Neural progenitor cell (in vitro differentiated cells): Measurements from ENCODE around the gene MRPL3. TPM values are rescaled to one million over a fixed set of nuclear protein-coding genes. Genes with fewer than 3 reads are reported as not detected.
A peak's percentile ranks its signal among the peaks of the same experiment; 100 is the strongest.

Experiments used
- DNase-seq: peaks from one replicate; pipeline ENCODE4 v3.0.0-alpha.2; 2016; ENCODE audit warnings: low spot score
- H2AFZ ChIP-seq: fragments of 200-600 bp; sonication (generic); replicated peaks from 2 replicates; pipeline ENCODE4 v1.6.1; 2016; ENCODE audit warnings: antibody characterized with exemption
- H3F3A ChIP-seq: fragments of 200-600 bp; sonication (generic); 2 replicates; pipeline ENCODE4 v1.6.1; 2016; ENCODE audit warnings: antibody characterized with exemption, low read depth
- H3K27ac ChIP-seq: fragments of 200-600 bp; sonication (generic); 2 replicates; pipeline ENCODE4 v1.5.1; 2016; ENCODE audit warnings: mild to moderate bottlenecking
- H3K27me3 ChIP-seq: fragments of 200-600 bp; sonication (generic); 2 replicates; pipeline ENCODE4 v1.6.1; 2016; ENCODE audit warnings: mild to moderate bottlenecking, moderate library complexity
- H3K36me3 ChIP-seq: fragments of 200-600 bp; sonication (generic); 2 replicates; pipeline ENCODE4 v1.5.1; 2016
- H3K4me1 ChIP-seq: fragments of 200-600 bp; sonication (generic); 2 replicates; pipeline ENCODE4 v1.6.1; 2016; ENCODE audit warnings: mixed run types
- H3K4me2 ChIP-seq: fragments of 200-600 bp; sonication (generic); 2 replicates; pipeline ENCODE4 v1.6.1; 2016
- H3K4me3 ChIP-seq: fragments of 200-600 bp; sonication (generic); 2 replicates; pipeline ENCODE4 v1.5.1; 2016
- H3K79me2 ChIP-seq: fragments of 200-600 bp; sonication (generic); 2 replicates; pipeline ENCODE4 v1.6.1; 2016; ENCODE audit warnings: low read depth
- H3K9ac ChIP-seq: fragments of 200-600 bp; sonication (generic); 2 replicates; pipeline ENCODE4 v1.6.1; 2016
- H3K9me3 ChIP-seq: fragments of 200-600 bp; sonication (generic); 2 replicates; pipeline ENCODE4 v1.5.1; 2016; ENCODE audit warnings: low read depth
- H4K20me1 ChIP-seq: fragments of 200-600 bp; sonication (generic); 2 replicates; pipeline ENCODE4 v1.6.1; 2016; ENCODE audit warnings: low read depth
- H3K27ac Mint-ChIP-seq: 3 replicates; pipeline ENCODE4 v1.8.0; 2021; ENCODE audit warnings: mixed read lengths
- H3K27me3 Mint-ChIP-seq: 2 replicates; pipeline ENCODE4 v1.8.0; 2022; ENCODE audit warnings: low read depth, mild to moderate bottlenecking, inconsistent platforms, moderate library complexity, mixed read lengths; ENCODE audit not compliant: insufficient read depth
- H3K36me3 Mint-ChIP-seq: 3 replicates; pipeline ENCODE4 v1.8.0; 2021; ENCODE audit warnings: mixed read lengths
- H3K4me1 Mint-ChIP-seq: 3 replicates; pipeline ENCODE4 v1.8.0; 2021; ENCODE audit warnings: mixed read lengths
- H3K4me3 Mint-ChIP-seq: 3 replicates; pipeline ENCODE4 v1.8.0; 2021; ENCODE audit warnings: mild to moderate bottlenecking, moderate library complexity, mixed read lengths
- H3K9me3 Mint-ChIP-seq: 3 replicates; pipeline ENCODE4 v1.8.0; 2020; ENCODE audit warnings: mixed read lengths
- EZH2 ChIP-seq: fragments of 200-600 bp; sonication (generic); IDR thresholded peaks from 2 replicates; pipeline ENCODE4 v1.6.1; 2017; ENCODE audit warnings: antibody characterized with exemption, mild to moderate bottlenecking, moderate library complexity
- EZH2phosphoT487 ChIP-seq: fragments of 200-600 bp; sonication (generic); IDR thresholded peaks from 2 replicates; pipeline ENCODE4 v1.6.1; 2017; ENCODE audit warnings: antibody characterized with exemption
- total RNA-seq: library from RNA; depleted of rRNA; stranded (reverse); fragments of >200 nt; gene quantifications from 2 replicates; pipeline ENCODE4 v1.2.3, GENCODE V29; 2015; ENCODE audit warnings: low replicate concordance
- TF ChIP-seq, protein P1 (sequence below): fragments of 200-600 bp; sonication (generic); IDR thresholded peaks from 2 replicates; pipeline ENCODE4 v1.5.1; 2017; ENCODE audit warnings: antibody characterized with exemption, mild to moderate bottlenecking

The MRPL3 gene
- total RNA-seq, 1 donor from 2014 or later = 202 TPM

GRCh38 chr3:131501949-131502348, 822 bp downstream of the MRPL3 start:
- H3K9ac ChIP-seq = peak overlapping the region; percentile 92
- peaks cover 13% of the 10 kb centered on the region for H3K4me1 ChIP-seq
- no peaks in the 10 kb centered on the region for H4K20me1 ChIP-seq
- DNase-seq = no peak
- H3K27ac Mint-ChIP-seq = peak overlapping the region; percentile 46
- peak overlapping the region; percentile 86 for H3K4me3 ChIP-seq
- no peaks in the 10 kb centered on the region for H3F3A ChIP-seq
- H2AFZ ChIP-seq = no peak overlapping the region
- H3K9me3 ChIP-seq = no peaks in the 10 kb centered on the region
- H3K27me3 ChIP-seq = peaks cover 34% of the 10 kb centered on the region
- peaks cover 37% of the 10 kb centered on the region for H3K79me2 ChIP-seq
- H3K9me3 Mint-ChIP-seq = no peaks in the 10 kb centered on the region
- no peaks in the 10 kb centered on the region for H3K27me3 Mint-ChIP-seq
- peaks cover 19% of the 10 kb centered on the region for H3K36me3 ChIP-seq
- H3K4me2 ChIP-seq = peak overlapping the region; percentile 76
- no peak overlapping the region for H3K27ac ChIP-seq
- H3K4me3 Mint-ChIP-seq = peak overlapping the region; percentile 98
- H3K36me3 Mint-ChIP-seq = peaks cover 22% of the 10 kb centered on the region
- TF ChIP-seq EZH2 (no peak), EZH2phosphoT487 (no peak)
- TF ChIP-seq, protein P1, sequence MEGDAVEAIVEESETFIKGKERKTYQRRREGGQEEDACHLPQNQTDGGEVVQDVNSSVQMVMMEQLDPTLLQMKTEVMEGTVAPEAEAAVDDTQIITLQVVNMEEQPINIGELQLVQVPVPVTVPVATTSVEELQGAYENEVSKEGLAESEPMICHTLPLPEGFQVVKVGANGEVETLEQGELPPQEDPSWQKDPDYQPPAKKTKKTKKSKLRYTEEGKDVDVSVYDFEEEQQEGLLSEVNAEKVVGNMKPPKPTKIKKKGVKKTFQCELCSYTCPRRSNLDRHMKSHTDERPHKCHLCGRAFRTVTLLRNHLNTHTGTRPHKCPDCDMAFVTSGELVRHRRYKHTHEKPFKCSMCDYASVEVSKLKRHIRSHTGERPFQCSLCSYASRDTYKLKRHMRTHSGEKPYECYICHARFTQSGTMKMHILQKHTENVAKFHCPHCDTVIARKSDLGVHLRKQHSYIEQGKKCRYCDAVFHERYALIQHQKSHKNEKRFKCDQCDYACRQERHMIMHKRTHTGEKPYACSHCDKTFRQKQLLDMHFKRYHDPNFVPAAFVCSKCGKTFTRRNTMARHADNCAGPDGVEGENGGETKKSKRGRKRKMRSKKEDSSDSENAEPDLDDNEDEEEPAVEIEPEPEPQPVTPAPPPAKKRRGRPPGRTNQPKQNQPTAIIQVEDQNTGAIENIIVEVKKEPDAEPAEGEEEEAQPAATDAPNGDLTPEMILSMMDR = no peak
- H3K4me1 Mint-ChIP-seq = peaks cover 33% of the 10 kb centered on the region

DNA sequence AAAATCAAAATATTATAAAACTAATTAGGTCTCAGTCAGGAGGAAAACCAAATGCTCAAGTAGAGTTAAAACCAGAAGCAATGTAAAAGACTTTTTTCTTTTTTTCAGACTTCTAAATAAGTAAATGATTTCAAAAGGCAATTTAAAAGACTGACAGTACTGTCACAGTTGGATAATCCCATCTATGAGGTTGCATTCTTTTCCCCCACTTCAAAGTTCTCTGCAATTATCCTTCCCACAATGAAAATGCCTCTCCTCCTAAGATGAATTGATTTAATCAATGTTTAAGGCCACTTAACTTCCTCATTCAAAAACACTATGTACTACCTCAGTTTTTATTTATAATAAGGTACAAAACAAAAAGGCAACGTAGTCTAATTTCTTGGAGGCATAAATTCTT, 8.1 kb downstream of the MRPL3 start:
- Mint-ChIP-seq H3K9me3 (no peaks in the 10 kb centered on the region), H3K4me3 (peak overlapping the region; percentile 72), H3K27ac (peak overlapping the region; percentile 96), H3K36me3 (peaks cover 28% of the 10 kb centered on the region), H3K27me3 (no peaks in the 10 kb centered on the region), H3K4me1 (peaks cover 49% of the 10 kb centered on the region)
- H3K27me3 ChIP-seq = no peaks in the 10 kb centered on the region
- H4K20me1 ChIP-seq = peaks cover 6% of the 10 kb centered on the region
- peak overlapping the region; percentile 68 for H3K4me2 ChIP-seq
- no peaks in the 10 kb centered on the region for H3K9me3 ChIP-seq
- TF ChIP-seq, protein P1 = no peak
- TF ChIP-seq EZH2phosphoT487 (no peak), EZH2 (no peak)
- peaks cover 20% of the 10 kb centered on the region for H3K4me1 ChIP-seq
- peak overlapping the region; percentile 6 for H3K4me3 ChIP-seq
- H3K36me3 ChIP-seq = peaks cover 20% of the 10 kb centered on the region
- peak; percentile 34 for DNase-seq
- peaks cover 64% of the 10 kb centered on the region for H3K79me2 ChIP-seq
- peak overlapping the region; percentile 43 for H3K27ac ChIP-seq
- H3F3A ChIP-seq = no peaks in the 10 kb centered on the region
- H2AFZ ChIP-seq = no peak overlapping the region
- no peak overlapping the region for H3K9ac ChIP-seq

DNA sequence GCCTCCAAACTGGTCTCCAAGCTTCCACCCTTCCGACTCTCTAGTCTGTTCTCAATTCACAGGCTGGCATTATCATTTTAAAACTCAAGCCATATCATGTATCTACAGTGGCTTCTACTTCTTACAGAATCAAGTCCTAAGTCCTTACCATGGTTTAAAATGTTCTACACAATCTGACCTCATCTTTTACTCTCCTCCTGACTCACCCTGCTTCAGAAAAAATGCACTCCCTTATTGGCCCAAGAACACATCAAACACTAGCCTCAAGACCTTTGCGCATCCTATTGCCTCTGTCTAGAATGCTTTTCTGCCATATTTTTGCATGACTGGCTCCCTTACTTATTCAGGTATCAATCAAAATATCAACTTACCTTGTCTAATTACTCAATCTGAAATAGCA, 11.0 kb downstream of the MRPL3 start:
- no peak overlapping the region for H2AFZ ChIP-seq
- H3K9ac ChIP-seq = no peak overlapping the region
- no peaks in the 10 kb centered on the region for H3K9me3 Mint-ChIP-seq
- no peaks in the 10 kb centered on the region for H3K9me3 ChIP-seq
- peaks cover 32% of the 10 kb centered on the region for H3K36me3 Mint-ChIP-seq
- H3K36me3 ChIP-seq = peaks cover 37% of the 10 kb centered on the region
- H3K4me2 ChIP-seq = no peak overlapping the region
- no peak overlapping the region for H3K4me3 ChIP-seq
- H3K4me3 Mint-ChIP-seq = no peak overlapping the region
- H3K79me2 ChIP-seq = peaks cover 70% of the 10 kb centered on the region
- no peak overlapping the region for H3K27ac ChIP-seq
- H3K27me3 ChIP-seq = no peaks in the 10 kb centered on the region
- no peak overlapping the region for H3K27ac Mint-ChIP-seq
- peaks cover 39% of the 10 kb centered on the region for H3K4me1 Mint-ChIP-seq
- H3F3A ChIP-seq = no peaks in the 10 kb centered on the region
- peaks cover 6% of the 10 kb centered on the region for H4K20me1 ChIP-seq
- no peaks in the 10 kb centered on the region for H3K27me3 Mint-ChIP-seq
- TF ChIP-seq, protein P1 = no peak
- no peak for TF ChIP-seq EZH2phosphoT487
- TF ChIP-seq EZH2 = no peak
- no peak for DNase-seq
- peaks cover 20% of the 10 kb centered on the region for H3K4me1 ChIP-seq
